HEK293T (cell line): ENCODE measurements around the gene ZNF580.

Source experiments
- ARNT ChIP-seq: fragments of 450-650 bp; IDR thresholded peaks from 2 replicates; pipeline ENCODE4 v1.6.1; 2017; ENCODE audit warnings: mild to moderate bottlenecking
- BHLHE40 ChIP-seq: fragments of 450-650 bp; IDR thresholded peaks from 2 replicates; pipeline ENCODE4 v1.6.1; 2016; ENCODE audit warnings: mild to moderate bottlenecking, moderate library complexity, borderline replicate concordance
- CTBP1 ChIP-seq: fragments of 450-650 bp; IDR thresholded peaks from 2 replicates; pipeline ENCODE4 v1.6.1; 2016; ENCODE audit warnings: borderline replicate concordance
- ELF4 ChIP-seq: fragments of 450-650 bp; IDR thresholded peaks from 2 replicates; pipeline ENCODE4 v1.6.1; 2017; ENCODE audit warnings: antibody characterized with exemption
- FOXA1 ChIP-seq: fragments of 450-650 bp; IDR thresholded peaks from 2 replicates; pipeline ENCODE4 v1.6.1; 2016; ENCODE audit warnings: mild to moderate bottlenecking
- FOXM1 ChIP-seq: fragments of 450-650 bp; IDR thresholded peaks from 2 replicates; pipeline ENCODE4 v1.6.1; 2017; ENCODE audit warnings: mild to moderate bottlenecking, borderline replicate concordance
- HDGF ChIP-seq: fragments of 450-650 bp; IDR thresholded peaks from 2 replicates; pipeline ENCODE4 v1.6.1; 2017; ENCODE audit warnings: antibody characterized with exemption, borderline replicate concordance
- LEF1 ChIP-seq: fragments of 450-650 bp; IDR thresholded peaks from 2 replicates; pipeline ENCODE4 v1.6.1; 2017; ENCODE audit warnings: mild to moderate bottlenecking, borderline replicate concordance
- NFRKB ChIP-seq: fragments of 450-650 bp; IDR thresholded peaks from 2 replicates; pipeline ENCODE4 v1.6.1; 2016; ENCODE audit warnings: mild to moderate bottlenecking, moderate library complexity
- PKNOX1 ChIP-seq: fragments of 450-650 bp; IDR thresholded peaks from 2 replicates; pipeline ENCODE4 v1.6.1; 2016
- SP1 ChIP-seq: fragments of 450-650 bp; IDR thresholded peaks from 2 replicates; pipeline ENCODE4 v1.6.1; 2017
- SUZ12 ChIP-seq: fragments of 450-650 bp; IDR thresholded peaks from 2 replicates; pipeline ENCODE4 v1.6.1; 2016; ENCODE audit warnings: mild to moderate bottlenecking
- TARDBP ChIP-seq: fragments of 450-650 bp; IDR thresholded peaks from 2 replicates; pipeline ENCODE4 v1.6.1; 2016
- ZNF384 ChIP-seq: fragments of 450-650 bp; IDR thresholded peaks from 2 replicates; pipeline ENCODE4 v1.6.1; 2016

- TF ChIP-seq FOXM1 (no peak), FOXA1 (no peak), SP1 (no peak), CTBP1 (no peak), NFRKB (no peak), ARNT (no peak), HDGF (no peak), PKNOX1 (no peak), LEF1 (no peak), BHLHE40 (no peak), ELF4 (no peak), ZNF384 (no peak), SUZ12 (no peak), TARDBP (no peak)
Measured at GRCh38 chr19:55618426-55618825, 22.4 kb upstream of the ZNF580 start.
